SK-N-SH treated with all-trans-retinoic acid at 6 μM for 48 hours (cell line): ENCODE data around the gene SYT7.
"Not testable (repeated sequence)": the region's sequence is repeated elsewhere in the genome, so short reads cannot be mapped to it uniquely, and the experiment has no call there.

Experiments
- CSRNP3 ChIP-seq: fragments of 250-450 bp; sonication (Bioruptor Pico); IDR thresholded peaks from 2 replicates; pipeline ENCODE4 v1.5.1; 2021; ENCODE audit warnings: mild to moderate bottlenecking, moderate library complexity
- GLIS3 ChIP-seq: fragments of 250-450 bp; sonication (Bioruptor Pico); IDR thresholded peaks from 2 replicates; pipeline ENCODE4 v1.5.0; 2020; ENCODE audit warnings: mild to moderate bottlenecking, moderate library complexity
- RARB ChIP-seq: fragments of 250-450 bp; sonication (Bioruptor Pico); IDR thresholded peaks from 2 replicates; pipeline ENCODE4 v1.8.0; 2021; ENCODE audit warnings: mild to moderate bottlenecking, moderate library complexity
- ZNF70 ChIP-seq: fragments of 450-650 bp; formaldehyde crosslinking; IDR thresholded peaks from 2 replicates; pipeline ENCODE4 v1.5.0; 2020; ENCODE audit warnings: mild to moderate bottlenecking, moderate library complexity
- ZNF8 ChIP-seq: fragments of 450-650 bp; formaldehyde crosslinking; IDR thresholded peaks from 2 replicates; pipeline ENCODE4 v1.5.0; 2020; ENCODE audit warnings: mild to moderate bottlenecking, moderate library complexity
- TF ChIP-seq, protein P1 (sequence below): fragments of 250-450 bp; sonication (Bioruptor Pico); IDR thresholded peaks from 2 replicates; pipeline ENCODE4 v1.8.0; 2021; ENCODE audit warnings: low read depth, mild to moderate bottlenecking, moderate library complexity, borderline replicate concordance

DNA sequence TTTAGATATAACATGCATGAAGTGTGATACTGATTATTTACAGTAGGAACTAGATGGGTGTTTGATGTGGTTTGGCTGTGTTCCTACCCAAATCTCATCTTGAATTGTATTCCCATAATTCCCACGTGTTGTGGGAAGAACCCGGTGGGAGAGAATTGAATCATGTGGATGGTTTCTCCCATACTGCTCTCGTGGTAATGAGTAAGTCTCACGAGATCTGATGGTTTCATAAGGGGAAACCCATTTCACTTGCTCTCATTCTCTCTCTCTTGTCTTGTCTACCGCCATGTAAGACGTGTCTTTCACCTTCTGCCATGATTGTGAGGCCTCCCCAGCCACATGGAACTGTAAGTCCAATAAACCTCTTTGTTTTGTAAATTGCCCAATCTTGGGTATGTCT, 33.9 kb upstream of the SYT7 start:
- TF ChIP-seq GLIS3 (CRISPR knock-in tag); ZNF8 (CRISPR knock-in tag); ZNF70 (CRISPR knock-in tag); CSRNP3 (CRISPR knock-in tag); RARB: not testable (repeated sequence)
- TF ChIP-seq, protein P1, sequence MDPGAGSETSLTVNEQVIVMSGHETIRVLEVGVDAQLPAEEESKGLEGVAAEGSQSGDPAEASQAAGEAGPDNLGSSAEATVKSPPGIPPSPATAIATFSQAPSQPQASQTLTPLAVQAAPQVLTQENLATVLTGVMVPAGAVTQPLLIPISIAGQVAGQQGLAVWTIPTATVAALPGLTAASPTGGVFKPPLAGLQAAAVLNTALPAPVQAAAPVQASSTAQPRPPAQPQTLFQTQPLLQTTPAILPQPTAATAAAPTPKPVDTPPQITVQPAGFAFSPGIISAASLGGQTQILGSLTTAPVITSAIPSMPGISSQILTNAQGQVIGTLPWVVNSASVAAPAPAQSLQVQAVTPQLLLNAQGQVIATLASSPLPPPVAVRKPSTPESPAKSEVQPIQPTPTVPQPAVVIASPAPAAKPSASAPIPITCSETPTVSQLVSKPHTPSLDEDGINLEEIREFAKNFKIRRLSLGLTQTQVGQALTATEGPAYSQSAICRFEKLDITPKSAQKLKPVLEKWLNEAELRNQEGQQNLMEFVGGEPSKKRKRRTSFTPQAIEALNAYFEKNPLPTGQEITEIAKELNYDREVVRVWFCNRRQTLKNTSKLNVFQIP (CRISPR knock-in tag), result not testable (repeated sequence)
